ENCODE results near the gene SIX1.
A peak's percentile ranks its signal among the peaks of the same experiment; 100 is the strongest.

Gene SIX1

GRCh38 chr14:60662982-60663381 is 13.7 kb upstream of the SIX1 start:
- no peak overlapping the region for H3K4me3 ChIP-seq (ENCODE audit: low read depth, low read length)
- DNase-seq (ENCODE audit: low read depth): no peak
- TF ChIP-seq CTCF (IDR thresholded peaks at IDR 0.05; ENCODE audit: control insufficient read depth, extremely low read depth, insufficient read depth): no peak

- no peak for DNase-seq (ENCODE audit: low read depth)
- no peak for TF ChIP-seq CTCF (IDR thresholded peaks at IDR 0.05; ENCODE audit: control insufficient read depth, extremely low read depth, insufficient read depth)
- no peak overlapping the region for H3K4me3 ChIP-seq (ENCODE audit: low read depth, low read length)
Measured at GRCh38 chr14:60661721-60662120, 12.4 kb upstream of the SIX1 start.

GRCh38 chr14:60658909-60659585 is 9.8 kb upstream of the SIX1 start:
- H3K4me3 ChIP-seq (ENCODE audit: low read depth, low read length): no peak overlapping the region
- DNase-seq (ENCODE audit: low read depth): no peak
- TF ChIP-seq CTCF (IDR thresholded peaks at IDR 0.05; ENCODE audit: control insufficient read depth, extremely low read depth, insufficient read depth): no peak

- DNase-seq (ENCODE audit: low read depth): no peak
- H3K4me3 ChIP-seq (ENCODE audit: low read depth, low read length): no peak overlapping the region
- no peak for TF ChIP-seq CTCF (IDR thresholded peaks at IDR 0.05; ENCODE audit: control insufficient read depth, extremely low read depth, insufficient read depth)
Measured at GRCh38 chr14:60658211-60658690, 9.0 kb upstream of the SIX1 start.

- no peak for DNase-seq (ENCODE audit: low read depth)
- H3K4me3 ChIP-seq (ENCODE audit: low read depth, low read length): peak overlapping the region; percentile 51
- no peak for TF ChIP-seq CTCF (IDR thresholded peaks at IDR 0.05; ENCODE audit: control insufficient read depth, extremely low read depth, insufficient read depth)
Measured at GRCh38 chr14:60657456-60658210, 8.4 kb upstream of the SIX1 start.

GRCh38 chr14:60656686-60657455 is 7.6 kb upstream of the SIX1 start:
- DNase-seq (ENCODE audit: low read depth): no peak
- peak overlapping the region; percentile 51 for H3K4me3 ChIP-seq (ENCODE audit: low read depth, low read length)
- TF ChIP-seq CTCF (IDR thresholded peaks at IDR 0.05; ENCODE audit: control insufficient read depth, extremely low read depth, insufficient read depth): peak; percentile 69

All from LNCaP clone FGC (cell line).